Measurements from ENCODE around the gene DLG2.
"Not testable (repeated sequence)": the region's sequence is repeated elsewhere in the genome, so short reads cannot be mapped to it uniquely, and the experiment has no call there.

Gene DLG2

GRCh38 chr11:85431319-85431718 is 195.8 kb downstream of the DLG2 start:
- DNase-seq = no peak

- no peak for DNase-seq
Observed at GRCh38 chr11:85423794-85424193, 203.3 kb downstream of the DLG2 start.

GRCh38 chr11:85423316-85423715 is 203.8 kb downstream of the DLG2 start:
- no peak for DNase-seq

GRCh38 chr11:85414175-85414574 is 213.0 kb downstream of the DLG2 start:
- DNase-seq = no peak

GRCh38 chr11:85407648-85408047 is 219.5 kb downstream of the DLG2 start:
- no peak for DNase-seq

DNA sequence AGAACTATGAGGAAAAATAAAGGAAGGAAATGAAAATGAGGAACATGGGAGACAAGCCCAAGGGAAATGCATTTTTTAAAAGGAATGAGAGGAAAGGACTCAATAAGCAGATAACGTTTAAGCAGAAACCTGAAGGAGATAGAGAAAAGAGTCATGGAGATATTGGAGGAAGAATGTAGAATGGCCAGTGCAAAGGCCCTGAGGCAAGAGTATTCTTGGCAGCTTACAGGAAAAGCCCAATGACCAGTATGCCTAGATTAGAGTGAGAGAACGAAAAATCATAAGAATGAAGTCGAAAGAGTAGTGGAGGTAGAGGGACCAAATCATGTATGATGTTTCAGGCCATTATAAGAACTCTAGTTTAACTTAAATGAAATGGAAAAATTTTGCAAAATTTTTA is 220.3 kb downstream of the DLG2 start:
- DNase-seq = no peak

- DNase-seq = no peak
Observed at GRCh38 chr11:85406316-85406715, 220.8 kb downstream of the DLG2 start.

DNA sequence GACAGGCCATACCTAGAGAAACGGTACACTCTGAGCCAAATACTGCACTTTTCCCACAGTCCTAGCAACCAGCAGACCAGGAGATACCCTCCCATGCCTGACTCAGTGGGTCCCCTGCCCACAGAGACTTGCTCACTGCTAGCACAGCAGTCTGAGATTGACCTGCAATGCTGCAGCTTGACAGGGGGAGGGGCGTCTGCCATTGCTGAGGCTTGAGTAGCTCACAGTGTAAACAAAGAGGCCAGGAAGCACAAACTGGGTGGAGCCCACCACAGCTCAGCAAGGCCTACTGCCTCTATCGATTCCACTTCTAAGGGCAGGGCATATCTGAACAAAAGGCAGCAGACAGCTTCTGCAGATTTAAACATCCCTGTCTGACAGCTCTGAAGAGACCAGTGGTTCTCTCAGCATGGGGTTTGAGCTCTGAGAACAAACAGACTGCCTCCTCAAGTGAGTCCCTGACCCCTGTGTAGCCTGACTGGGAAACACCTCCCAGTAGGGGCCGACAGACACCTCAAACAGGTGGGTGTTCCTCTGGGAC is 231.6 kb downstream of the DLG2 start:
- DNase-seq = not testable (repeated sequence)

DNA sequence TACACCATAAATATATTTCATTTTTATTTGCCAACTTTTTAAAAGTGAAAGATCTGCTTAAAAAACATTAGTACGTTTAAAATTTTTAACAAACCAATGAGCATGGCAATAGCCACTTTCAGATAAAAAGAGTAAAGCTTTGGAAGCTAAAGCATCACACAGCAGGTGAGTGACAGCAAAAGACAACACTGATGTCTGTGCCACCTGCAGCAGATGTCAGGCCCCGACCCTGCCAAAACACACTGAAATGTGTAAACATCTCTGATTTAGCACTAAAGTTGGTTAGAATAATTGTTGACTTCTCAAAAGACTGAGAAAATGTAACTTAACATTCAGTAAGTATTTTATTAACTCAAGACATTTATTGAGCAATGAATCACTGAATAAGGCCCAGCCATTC is 232.9 kb downstream of the DLG2 start:
- no peak for DNase-seq

GRCh38 chr11:85391141-85391540 is 236.0 kb downstream of the DLG2 start:
- no peak for DNase-seq

DNA sequence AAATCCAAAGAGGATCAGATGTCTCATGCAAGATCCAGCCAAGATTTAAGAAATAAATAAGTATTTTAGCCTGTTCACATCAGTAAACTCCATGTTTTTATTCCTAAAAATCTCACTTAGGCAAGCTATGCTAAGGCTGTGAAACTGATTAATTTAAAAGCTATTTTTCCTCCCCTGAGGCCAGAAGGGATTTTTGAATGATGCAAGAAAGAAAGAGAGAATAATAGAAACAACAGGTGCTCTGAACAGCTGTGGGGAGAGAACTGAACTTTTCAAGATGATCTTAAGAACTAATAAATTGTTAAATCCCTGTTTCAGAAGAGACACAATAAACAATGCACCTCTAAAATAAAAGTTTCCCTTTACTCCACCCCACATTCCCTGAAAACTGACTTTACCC is 241.6 kb downstream of the DLG2 start:
- DNase-seq = no peak

DNA sequence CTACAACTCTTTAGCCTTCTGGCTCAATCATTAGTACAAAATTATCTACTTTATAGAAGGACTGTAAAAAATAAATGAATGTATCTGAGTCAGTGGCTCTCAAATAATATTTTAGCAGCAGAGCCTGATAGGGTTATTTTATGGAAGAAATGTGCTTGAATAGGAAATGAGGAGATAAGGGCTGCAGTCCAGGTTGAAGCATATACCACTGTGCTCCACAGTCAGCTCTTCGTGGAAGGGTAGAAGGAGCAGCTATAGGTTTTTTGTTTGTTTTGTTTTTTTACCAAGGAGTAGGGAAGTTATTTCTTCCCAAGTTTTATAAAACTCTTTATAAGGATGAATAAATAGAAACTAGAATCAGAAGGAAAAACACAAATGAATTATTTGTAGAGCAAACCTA is 242.0 kb downstream of the DLG2 start:
- no peak for DNase-seq

DNA sequence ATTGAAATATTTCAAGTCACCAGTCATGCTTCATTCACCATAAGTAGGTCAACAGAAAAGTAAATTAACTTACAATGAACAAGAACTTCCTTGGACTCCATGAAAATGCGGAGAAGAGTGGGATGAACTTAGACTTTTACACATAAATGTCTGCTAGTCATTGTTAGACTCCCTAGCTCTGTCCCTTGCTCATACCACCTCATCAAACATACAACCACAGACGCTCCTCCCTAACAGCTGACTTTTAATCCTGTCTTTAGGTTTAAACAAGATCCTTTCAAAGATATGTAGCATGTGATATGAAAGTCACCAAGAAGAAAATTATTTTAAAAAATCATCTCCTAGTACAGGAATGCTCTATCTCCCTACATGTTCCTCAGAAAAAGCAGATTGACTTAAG is 248.1 kb downstream of the DLG2 start:
- no peak for DNase-seq

GRCh38 chr11:85377901-85378300 is 249.2 kb downstream of the DLG2 start:
- no peak for DNase-seq

- no peak for DNase-seq
Observed at GRCh38 chr11:85359859-85360258, 267.3 kb downstream of the DLG2 start.

DNA sequence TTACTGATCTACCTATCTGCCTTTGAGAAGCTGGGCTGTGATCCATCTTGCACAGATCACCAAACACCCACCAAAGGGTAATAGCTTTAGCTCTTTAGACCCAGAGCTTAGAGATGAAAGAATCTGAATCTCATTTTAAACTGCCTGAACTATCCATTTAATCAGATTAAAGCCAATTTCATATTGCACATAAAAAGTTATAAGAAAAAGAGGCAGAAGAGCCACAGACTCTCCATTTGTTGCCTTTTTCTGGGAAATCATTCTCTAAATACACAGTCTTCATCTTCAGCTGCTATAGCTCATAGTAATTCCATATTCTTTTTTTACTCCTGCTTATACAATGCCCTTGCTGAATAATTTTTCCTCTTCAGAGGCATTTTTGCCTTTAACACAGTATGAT is 271.2 kb downstream of the DLG2 start:
- no peak for DNase-seq

GRCh38 chr11:85349539-85349938 is 277.6 kb downstream of the DLG2 start:
- DNase-seq = not testable (repeated sequence)

GRCh38 chr11:85348945-85349344 is 278.2 kb downstream of the DLG2 start:
- no peak for DNase-seq

- no peak for DNase-seq
Observed at GRCh38 chr11:85347291-85347690, 279.9 kb downstream of the DLG2 start.

DNA sequence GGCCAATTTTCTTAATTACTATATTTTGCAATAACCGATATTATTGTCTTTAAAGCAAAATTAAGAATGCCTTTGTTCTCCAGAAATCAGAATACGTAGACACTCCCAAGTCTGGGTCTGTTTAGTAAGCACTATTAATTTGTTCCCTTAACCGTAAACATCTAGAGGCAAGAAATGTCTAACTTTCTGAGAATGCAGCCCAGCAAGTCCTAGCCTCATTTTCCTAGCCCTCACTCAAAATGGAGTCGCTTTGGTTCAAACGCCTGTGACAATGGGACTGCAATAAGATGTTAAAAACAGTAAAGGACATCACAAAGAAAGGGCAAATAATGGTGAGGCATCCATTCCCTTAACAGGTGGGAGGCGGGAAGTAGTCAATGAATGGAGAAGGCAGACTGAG is 280.7 kb downstream of the DLG2 start:
- DNase-seq = no peak

DNA sequence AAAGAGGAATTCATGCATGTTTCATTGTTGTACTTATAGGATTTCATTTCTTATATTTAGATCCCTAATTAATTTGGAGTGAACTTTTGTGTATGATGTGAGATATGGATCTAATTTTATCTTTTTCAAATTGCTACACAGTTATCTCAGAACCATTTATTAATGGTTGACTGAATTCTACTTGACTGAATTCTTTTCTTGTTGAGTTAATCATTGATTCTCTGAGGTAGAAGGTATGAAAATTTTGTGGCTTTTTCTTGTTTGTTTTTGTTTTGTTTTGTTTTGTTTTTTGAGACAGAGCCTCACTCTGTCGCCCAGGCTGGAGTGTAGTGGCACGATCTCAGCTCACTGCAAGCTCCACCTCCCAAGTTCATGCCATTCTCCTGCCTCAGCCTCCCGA is 286.3 kb downstream of the DLG2 start:
- DNase-seq = not testable (repeated sequence)

GRCh38 chr11:85318573-85318972 is 308.6 kb downstream of the DLG2 start:
- no peak for DNase-seq

DNA sequence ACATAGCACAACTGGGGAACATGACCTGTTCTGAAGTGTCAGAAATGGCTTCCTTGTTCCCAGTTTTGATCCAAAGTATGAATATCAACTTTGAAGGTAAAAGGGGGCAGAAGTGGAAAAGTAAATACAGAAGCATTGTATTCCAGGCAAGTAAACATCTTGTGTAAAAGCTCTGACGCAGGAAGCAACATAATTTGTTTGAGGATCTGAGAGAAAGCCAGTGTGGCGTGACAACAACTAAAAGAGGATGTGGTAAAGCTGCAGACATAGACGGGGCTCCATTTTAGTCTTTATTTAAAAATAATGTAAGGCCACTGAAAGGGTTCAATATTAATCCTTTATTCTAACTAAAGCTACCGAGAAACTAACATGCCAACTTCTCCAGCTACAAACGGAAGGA is 310.2 kb downstream of the DLG2 start:
- DNase-seq = no peak

- DNase-seq = no peak
Observed at GRCh38 chr11:85313741-85314140, 313.4 kb downstream of the DLG2 start.

DNA sequence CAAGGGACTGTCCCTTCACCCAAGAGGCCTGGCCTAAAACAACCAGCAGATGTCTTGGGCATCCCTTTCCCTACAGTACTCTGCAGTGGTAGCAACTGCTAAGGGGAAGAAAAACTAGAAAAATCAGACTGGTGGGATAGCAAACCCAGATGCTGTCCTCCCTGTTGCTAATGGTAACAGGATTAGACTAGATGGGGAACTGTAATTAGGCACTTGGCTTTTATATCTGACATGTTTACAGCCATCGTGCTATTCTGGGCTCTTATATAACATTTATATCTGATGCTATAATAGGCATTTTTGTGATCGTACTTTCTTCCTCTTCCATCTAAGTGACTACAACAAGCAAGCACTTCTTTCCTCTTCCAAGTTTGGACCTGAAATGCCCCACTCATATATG is 316.7 kb downstream of the DLG2 start:
- DNase-seq = no peak

DNA sequence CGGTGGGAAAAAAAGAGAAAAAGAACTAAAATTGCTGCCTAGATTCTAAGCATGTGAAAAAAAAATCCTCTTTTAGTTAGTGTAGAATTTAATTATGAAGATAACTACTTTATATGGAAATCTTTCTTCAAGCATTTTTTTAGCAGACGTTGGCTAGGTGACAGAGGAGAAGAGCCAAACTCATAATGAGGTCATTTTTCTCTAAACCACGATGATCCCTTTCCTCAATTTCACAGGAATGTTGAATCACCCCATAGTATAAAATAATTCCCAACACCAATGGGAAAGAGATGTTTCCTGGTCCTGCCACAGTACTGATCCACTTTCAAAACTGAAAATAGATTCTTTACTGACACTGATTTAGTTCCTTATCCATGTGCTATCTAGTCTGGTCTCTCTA is 319.8 kb downstream of the DLG2 start:
- no peak for DNase-seq
